Measurements from ENCODE around the gene CACNA1C.

Gene CACNA1C

GRCh38 chr12:2481951-2482350 is 429.2 kb downstream of the CACNA1C start:
- Histone ChIP-seq H3K9me3 (ENCODE audit: control insufficient read depth in 2 of 2, low read length in 2 of 2) (no peaks in the 10 kb centered on the region), H3K9ac (ENCODE audit: low read length in 2 of 2) (no peak overlapping the region), H3K4me3 (ENCODE audit: low read length in 2 of 2) (no peak overlapping the region), H3K27me3 (ENCODE audit: control insufficient read depth in 1 of 2, insufficient read depth in 2 of 2, low read length in 2 of 2) (no peaks in the 10 kb centered on the region), H3K4me1 (ENCODE audit: control insufficient read depth, insufficient read depth, low read length) (peaks cover 19% of the 10 kb centered on the region), H3K36me3 (ENCODE audit: control insufficient read depth in 2 of 2, insufficient read depth in 2 of 2, low read length in 2 of 2) (peaks cover 8 to 22% of the 10 kb centered on the region in 2 donors), H3K27ac (ENCODE audit: low read length) (no peak overlapping the region)

GRCh38 chr12:2482938-2483660 is 430.3 kb downstream of the CACNA1C start:
- no peaks in the 10 kb centered on the region for H3K27me3 ChIP-seq (ENCODE audit: control insufficient read depth in 1 of 2, insufficient read depth in 2 of 2, low read length in 2 of 2)
- no peak overlapping the region for H3K27ac ChIP-seq (ENCODE audit: low read length)
- peaks cover 8 to 22% of the 10 kb centered on the region in 2 donors for H3K36me3 ChIP-seq (ENCODE audit: control insufficient read depth in 2 of 2, insufficient read depth in 2 of 2, low read length in 2 of 2)
- peaks cover 21% of the 10 kb centered on the region for H3K4me1 ChIP-seq (ENCODE audit: control insufficient read depth, insufficient read depth, low read length)
- H3K9me3 ChIP-seq (ENCODE audit: control insufficient read depth in 2 of 2, low read length in 2 of 2) = no peaks in the 10 kb centered on the region
- no peak overlapping the region for H3K9ac ChIP-seq (ENCODE audit: low read length in 2 of 2)
- H3K4me3 ChIP-seq (ENCODE audit: low read length in 2 of 2) = no peak overlapping the region

GRCh38 chr12:2483713-2484112 is 430.9 kb downstream of the CACNA1C start:
- H3K4me3 ChIP-seq (ENCODE audit: low read length in 2 of 2) = no peak overlapping the region
- H3K4me1 ChIP-seq (ENCODE audit: control insufficient read depth, insufficient read depth, low read length) = peaks cover 21% of the 10 kb centered on the region
- H3K27me3 ChIP-seq (ENCODE audit: control insufficient read depth in 1 of 2, insufficient read depth in 2 of 2, low read length in 2 of 2) = no peaks in the 10 kb centered on the region
- no peaks in the 10 kb centered on the region for H3K9me3 ChIP-seq (ENCODE audit: control insufficient read depth in 2 of 2, low read length in 2 of 2)
- H3K9ac ChIP-seq (ENCODE audit: low read length in 2 of 2) = no peak overlapping the region
- H3K36me3 ChIP-seq (ENCODE audit: control insufficient read depth in 2 of 2, insufficient read depth in 2 of 2, low read length in 2 of 2) = peaks cover 8 to 24% of the 10 kb centered on the region in 2 donors
- H3K27ac ChIP-seq (ENCODE audit: low read length) = no peak overlapping the region

GRCh38 chr12:2484141-2484776 is 431.5 kb downstream of the CACNA1C start:
- no peak overlapping the region for H3K27ac ChIP-seq (ENCODE audit: low read length)
- peaks cover 21% of the 10 kb centered on the region for H3K4me1 ChIP-seq (ENCODE audit: control insufficient read depth, insufficient read depth, low read length)

GRCh38 chr12:2485681-2486080 is 432.9 kb downstream of the CACNA1C start:
- no peaks in the 10 kb centered on the region for H3K9me3 ChIP-seq (ENCODE audit: control insufficient read depth in 2 of 2, low read length in 2 of 2)
- H3K9ac ChIP-seq (ENCODE audit: low read length in 2 of 2) = no peak overlapping the region
- no peak overlapping the region for H3K4me3 ChIP-seq (ENCODE audit: low read length in 2 of 2)
- no peak overlapping the region for H3K27ac ChIP-seq (ENCODE audit: low read length)
- H3K27me3 ChIP-seq (ENCODE audit: control insufficient read depth in 1 of 2, insufficient read depth in 2 of 2, low read length in 2 of 2) = no peaks in the 10 kb centered on the region
- H3K36me3 ChIP-seq (ENCODE audit: control insufficient read depth in 2 of 2, insufficient read depth in 2 of 2, low read length in 2 of 2) = peaks cover 8 to 19% of the 10 kb centered on the region in 2 donors
- H3K4me1 ChIP-seq (ENCODE audit: control insufficient read depth, insufficient read depth, low read length) = peaks cover 21% of the 10 kb centered on the region

More at GRCh38 chr12:2484141-2484776, 431.5 kb downstream of the CACNA1C start:
- H3K9me3 ChIP-seq (ENCODE audit: control insufficient read depth in 2 of 2, low read length in 2 of 2) = no peaks in the 10 kb centered on the region
- peaks cover 8 to 25% of the 10 kb centered on the region in 2 donors for H3K36me3 ChIP-seq (ENCODE audit: control insufficient read depth in 2 of 2, insufficient read depth in 2 of 2, low read length in 2 of 2)
- no peak overlapping the region for H3K9ac ChIP-seq (ENCODE audit: low read length in 2 of 2)
- H3K4me3 ChIP-seq (ENCODE audit: low read length in 2 of 2) = no peak overlapping the region
- H3K27me3 ChIP-seq (ENCODE audit: control insufficient read depth in 1 of 2, insufficient read depth in 2 of 2, low read length in 2 of 2) = no peaks in the 10 kb centered on the region

GRCh38 chr12:2486796-2487195 is 434.0 kb downstream of the CACNA1C start:
- Histone ChIP-seq H3K27ac (ENCODE audit: low read length) (no peak overlapping the region), H3K4me1 (ENCODE audit: control insufficient read depth, insufficient read depth, low read length) (peaks cover 21% of the 10 kb centered on the region), H3K36me3 (ENCODE audit: control insufficient read depth in 2 of 2, insufficient read depth in 2 of 2, low read length in 2 of 2) (peaks cover 8 to 19% of the 10 kb centered on the region in 2 donors)

GRCh38 chr12:2487278-2487677 is 434.5 kb downstream of the CACNA1C start:
- Histone ChIP-seq H3K9me3 (ENCODE audit: control insufficient read depth in 2 of 2, low read length in 2 of 2) (no peaks in the 10 kb centered on the region), H3K4me1 (ENCODE audit: control insufficient read depth, insufficient read depth, low read length) (peaks cover 19% of the 10 kb centered on the region), H3K36me3 (ENCODE audit: control insufficient read depth in 2 of 2, insufficient read depth in 2 of 2, low read length in 2 of 2) (peaks cover 8 to 17% of the 10 kb centered on the region in 2 donors), H3K4me3 (ENCODE audit: low read length in 2 of 2) (no peak overlapping the region), H3K27me3 (ENCODE audit: control insufficient read depth in 1 of 2, insufficient read depth in 2 of 2, low read length in 2 of 2) (no peaks in the 10 kb centered on the region), H3K27ac (ENCODE audit: low read length) (no peak overlapping the region), H3K9ac (ENCODE audit: low read length in 2 of 2) (no peak overlapping the region)

More at GRCh38 chr12:2486796-2487195, 434.0 kb downstream of the CACNA1C start:
- Histone ChIP-seq H3K9me3 (ENCODE audit: control insufficient read depth in 2 of 2, low read length in 2 of 2) (no peaks in the 10 kb centered on the region), H3K9ac (ENCODE audit: low read length in 2 of 2) (no peak overlapping the region), H3K4me3 (ENCODE audit: low read length in 2 of 2) (no peak overlapping the region), H3K27me3 (ENCODE audit: control insufficient read depth in 1 of 2, insufficient read depth in 2 of 2, low read length in 2 of 2) (no peaks in the 10 kb centered on the region)

- no peak overlapping the region for H3K9ac ChIP-seq (ENCODE audit: low read length in 2 of 2)
- H3K27me3 ChIP-seq (ENCODE audit: control insufficient read depth in 1 of 2, insufficient read depth in 2 of 2, low read length in 2 of 2) = no peaks in the 10 kb centered on the region
- peaks cover 18% of the 10 kb centered on the region for H3K4me1 ChIP-seq (ENCODE audit: control insufficient read depth, insufficient read depth, low read length)
- H3K27ac ChIP-seq (ENCODE audit: low read length) = no peak overlapping the region
- no peak overlapping the region for H3K4me3 ChIP-seq (ENCODE audit: low read length in 2 of 2)
- H3K9me3 ChIP-seq (ENCODE audit: control insufficient read depth in 2 of 2, low read length in 2 of 2) = no peaks in the 10 kb centered on the region
- peaks cover 5 to 20% of the 10 kb centered on the region in 2 donors for H3K36me3 ChIP-seq (ENCODE audit: control insufficient read depth in 2 of 2, insufficient read depth in 2 of 2, low read length in 2 of 2)
These were observed 435.3 kb downstream of the CACNA1C start for GRCh38 chr12:2488131-2488530.

GRCh38 chr12:2488596-2488995 is 435.8 kb downstream of the CACNA1C start:
- H3K27me3 ChIP-seq (ENCODE audit: control insufficient read depth in 1 of 2, insufficient read depth in 2 of 2, low read length in 2 of 2) = no peaks in the 10 kb centered on the region
- H3K4me1 ChIP-seq (ENCODE audit: control insufficient read depth, insufficient read depth, low read length) = peaks cover 17% of the 10 kb centered on the region
- H3K27ac ChIP-seq (ENCODE audit: low read length) = no peak overlapping the region
- H3K9me3 ChIP-seq (ENCODE audit: control insufficient read depth in 2 of 2, low read length in 2 of 2) = no peaks in the 10 kb centered on the region
- no peak overlapping the region for H3K9ac ChIP-seq (ENCODE audit: low read length in 2 of 2)
- H3K4me3 ChIP-seq (ENCODE audit: low read length in 2 of 2) = no peak overlapping the region
- H3K36me3 ChIP-seq (ENCODE audit: control insufficient read depth in 2 of 2, insufficient read depth in 2 of 2, low read length in 2 of 2) = peaks cover 8 to 25% of the 10 kb centered on the region in 2 donors

- Histone ChIP-seq H3K27ac (ENCODE audit: low read length) (no peak overlapping the region), H3K9me3 (ENCODE audit: control insufficient read depth in 2 of 2, low read length in 2 of 2) (no peaks in the 10 kb centered on the region), H3K9ac (ENCODE audit: low read length in 2 of 2) (no peak overlapping the region), H3K4me1 (ENCODE audit: control insufficient read depth, insufficient read depth, low read length) (peaks cover 15% of the 10 kb centered on the region), H3K4me3 (ENCODE audit: low read length in 2 of 2) (no peak overlapping the region), H3K36me3 (ENCODE audit: control insufficient read depth in 2 of 2, insufficient read depth in 2 of 2, low read length in 2 of 2) (peaks cover 8 to 25% of the 10 kb centered on the region in 2 donors), H3K27me3 (ENCODE audit: control insufficient read depth in 1 of 2, insufficient read depth in 2 of 2, low read length in 2 of 2) (no peaks in the 10 kb centered on the region)
These were observed 436.5 kb downstream of the CACNA1C start for GRCh38 chr12:2489275-2489674.

GRCh38 chr12:2490831-2491230 is 438.0 kb downstream of the CACNA1C start:
- Histone ChIP-seq H3K4me3 (ENCODE audit: low read length in 2 of 2) (no peak overlapping the region), H3K36me3 (ENCODE audit: control insufficient read depth in 2 of 2, insufficient read depth in 2 of 2, low read length in 2 of 2) (peaks cover 7 to 31% of the 10 kb centered on the region in 2 donors), H3K9me3 (ENCODE audit: control insufficient read depth in 2 of 2, low read length in 2 of 2) (no peaks in the 10 kb centered on the region), H3K9ac (ENCODE audit: low read length in 2 of 2) (no peak overlapping the region), H3K27ac (ENCODE audit: low read length) (no peak overlapping the region), H3K4me1 (ENCODE audit: control insufficient read depth, insufficient read depth, low read length) (peaks cover 25% of the 10 kb centered on the region), H3K27me3 (ENCODE audit: control insufficient read depth in 1 of 2, insufficient read depth in 2 of 2, low read length in 2 of 2) (no peaks in the 10 kb centered on the region)
